GM18502 (cell line): ENCODE data around the gene RAB6B.

Experiments used
- ATAC-seq: cut with Tn5 transposase; IDR thresholded peaks from one replicate; pipeline ENCODE4 v1.9.1; 2021; ENCODE audit warnings: mild to moderate bottlenecking; ENCODE audit not compliant: unreplicated experiment, poor library complexity

The RAB6B gene

DNA sequence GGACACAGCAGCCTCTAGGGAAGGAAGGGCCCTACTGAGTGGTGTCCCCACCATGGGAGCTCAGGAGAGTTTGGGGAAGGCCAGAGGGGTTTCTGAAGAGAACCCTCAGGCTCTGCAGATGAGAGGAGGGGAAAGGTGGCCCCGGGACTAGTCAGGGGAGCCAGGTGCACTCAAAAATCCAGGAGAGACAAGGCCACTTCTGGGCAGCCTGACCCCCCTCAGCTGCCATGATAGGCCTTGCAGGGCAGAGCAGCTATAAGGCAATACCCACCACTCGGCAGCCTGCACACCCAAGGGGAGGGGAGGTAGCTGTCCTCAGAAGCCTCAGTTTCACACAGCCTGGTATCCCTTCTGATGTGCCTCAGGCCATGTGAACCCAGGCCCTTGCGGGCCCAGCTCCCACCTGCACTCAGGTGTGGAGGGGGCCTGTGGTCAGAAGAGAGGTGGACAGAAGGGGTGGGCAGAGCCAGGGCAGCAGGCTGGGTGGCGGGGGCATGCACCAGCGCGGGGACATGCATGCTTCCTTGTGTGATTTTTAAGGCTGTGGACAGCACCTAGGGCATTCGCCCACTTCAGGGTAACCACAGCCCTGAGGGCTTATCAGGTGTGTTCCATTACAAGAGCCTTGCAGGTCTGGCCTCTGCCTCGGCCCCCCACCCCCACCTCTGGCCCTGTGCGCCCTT is 55.5 kb downstream of the RAB6B start:
- ATAC-seq, result no peak

DNA sequence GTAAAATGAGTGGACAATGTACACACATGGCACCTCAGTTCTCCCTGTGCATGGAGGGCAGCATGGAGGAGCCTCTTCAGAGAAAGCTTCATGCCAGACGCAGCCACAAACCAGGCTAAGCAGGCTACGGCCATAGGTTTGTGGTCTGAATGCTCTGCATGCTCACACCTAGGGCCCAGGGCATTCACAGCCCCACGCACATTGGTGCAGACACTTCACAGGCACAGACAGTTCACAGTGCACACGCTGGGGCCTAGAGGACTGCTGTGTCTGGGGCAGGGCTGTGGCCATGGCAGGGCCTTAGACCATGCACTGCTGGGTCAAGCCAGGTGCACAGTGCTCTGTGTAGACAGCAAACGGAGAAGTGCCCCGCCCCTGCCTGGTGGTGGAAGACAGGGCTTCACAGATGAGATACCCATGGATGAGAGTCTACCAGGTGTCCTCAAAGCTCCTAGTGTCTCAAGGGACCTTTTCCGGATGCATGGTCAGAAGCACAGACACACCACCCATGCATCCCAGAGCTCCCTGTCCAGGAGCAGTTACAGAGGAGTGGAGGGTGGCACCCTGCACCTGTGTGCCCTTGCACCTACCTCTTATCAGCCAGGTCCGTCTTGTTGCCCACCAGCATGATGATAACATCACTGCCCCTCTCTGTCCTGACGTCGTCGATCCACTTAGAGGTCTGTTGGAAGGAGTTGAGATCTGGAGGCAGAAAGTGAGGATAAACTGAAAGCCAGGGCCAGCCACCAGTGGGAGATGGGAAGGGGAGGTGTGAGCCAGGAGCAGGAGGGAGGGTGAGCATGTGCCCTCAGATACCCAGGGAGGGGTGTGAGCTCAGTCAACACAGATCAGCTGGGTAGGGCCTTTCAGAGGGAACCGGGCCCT is 56.5 kb downstream of the RAB6B start:
- ATAC-seq, result no peak

GRCh38 chr3:133838296-133838789 is 57.3 kb downstream of the RAB6B start:
- no peak for ATAC-seq

DNA sequence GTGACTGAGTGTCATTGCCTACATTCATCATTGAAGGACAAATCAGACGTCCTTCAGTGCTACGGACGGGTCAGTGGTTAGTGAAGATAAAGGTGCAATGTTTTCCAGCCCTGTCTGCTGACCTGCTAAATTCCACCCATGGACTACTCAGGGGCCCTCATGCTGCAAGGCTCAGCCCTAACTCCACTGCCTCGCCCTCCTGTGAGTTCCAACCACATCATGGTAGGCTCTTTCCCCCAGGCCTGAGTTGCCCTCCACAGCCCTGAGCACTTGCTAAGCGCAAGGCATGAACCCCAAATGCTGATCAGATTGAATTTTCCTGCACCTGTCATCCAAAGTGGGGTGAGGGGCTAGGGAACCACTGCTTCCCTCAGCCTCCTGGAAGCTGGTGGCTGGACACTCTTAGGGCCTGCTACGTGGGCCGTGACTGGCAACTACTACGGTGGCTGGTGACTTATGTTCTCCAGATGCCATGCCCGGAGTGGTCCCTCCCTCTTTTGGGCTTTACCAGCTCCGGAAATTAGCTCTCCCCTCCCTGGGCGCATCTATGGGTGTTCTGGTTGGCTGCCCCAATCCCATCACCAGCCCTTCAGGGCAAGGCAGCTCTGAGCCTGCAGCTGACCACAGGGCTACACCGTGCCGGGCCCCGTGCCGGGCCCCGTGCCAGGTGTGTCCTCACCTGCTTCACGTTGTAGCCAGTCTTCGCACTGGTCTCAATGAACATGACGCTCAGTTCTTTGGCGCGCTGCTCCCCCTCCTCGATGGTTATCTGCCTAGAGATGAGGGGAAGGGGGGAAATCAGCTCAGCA is 58.0 kb downstream of the RAB6B start:
- no peak for ATAC-seq

DNA sequence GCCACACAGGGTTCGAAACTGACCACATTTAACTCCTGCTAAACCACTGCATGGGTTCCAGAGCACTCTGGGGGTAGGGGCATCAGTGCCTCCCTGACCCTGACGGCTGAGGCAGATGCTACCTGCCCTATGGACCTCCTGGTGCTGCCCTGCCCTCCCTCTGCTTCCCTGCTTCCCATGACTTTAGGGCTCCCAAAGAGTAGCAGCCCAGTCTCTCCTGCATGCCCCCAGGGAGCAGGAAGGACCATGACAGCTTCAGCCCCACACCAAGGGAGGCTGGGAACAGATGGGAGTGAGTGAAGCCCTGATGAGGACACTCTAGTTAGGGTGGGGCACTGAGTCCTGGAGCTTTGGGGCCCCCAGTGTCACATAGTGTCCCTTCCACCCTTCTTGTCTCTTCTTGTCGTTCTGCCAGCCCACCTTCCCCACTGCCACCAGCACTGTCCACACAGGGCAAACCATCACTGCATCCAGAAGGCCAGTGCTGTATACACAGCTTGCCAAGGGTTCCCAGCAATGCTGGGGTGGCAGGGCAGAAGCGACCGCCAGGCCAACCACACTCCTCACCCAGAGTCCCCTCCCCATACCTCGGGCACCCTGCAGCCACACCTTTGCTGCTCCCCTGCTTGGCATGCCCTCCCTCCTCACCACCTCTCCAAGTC is 59.1 kb downstream of the RAB6B start:
- no peak for ATAC-seq

GRCh38 chr3:133835961-133836360 is 59.7 kb downstream of the RAB6B start:
- ATAC-seq, result no peak

DNA sequence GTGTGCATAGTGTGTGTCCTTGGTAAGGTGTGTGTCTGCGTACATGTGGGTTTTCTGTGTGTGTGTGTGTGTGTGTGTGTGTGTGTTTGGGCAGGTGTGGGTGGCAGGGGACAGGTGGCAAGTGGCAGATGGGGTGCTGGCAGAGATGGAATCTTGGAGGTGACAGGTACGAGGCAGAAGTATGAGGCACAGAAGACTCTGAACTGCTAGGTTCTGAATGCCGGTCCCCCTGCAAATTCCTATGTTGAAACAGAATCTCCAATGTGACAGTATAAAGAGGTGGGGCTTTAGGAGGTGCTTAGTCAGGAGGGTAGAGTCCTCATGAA is 60.3 kb downstream of the RAB6B start:
- no peak for ATAC-seq

DNA sequence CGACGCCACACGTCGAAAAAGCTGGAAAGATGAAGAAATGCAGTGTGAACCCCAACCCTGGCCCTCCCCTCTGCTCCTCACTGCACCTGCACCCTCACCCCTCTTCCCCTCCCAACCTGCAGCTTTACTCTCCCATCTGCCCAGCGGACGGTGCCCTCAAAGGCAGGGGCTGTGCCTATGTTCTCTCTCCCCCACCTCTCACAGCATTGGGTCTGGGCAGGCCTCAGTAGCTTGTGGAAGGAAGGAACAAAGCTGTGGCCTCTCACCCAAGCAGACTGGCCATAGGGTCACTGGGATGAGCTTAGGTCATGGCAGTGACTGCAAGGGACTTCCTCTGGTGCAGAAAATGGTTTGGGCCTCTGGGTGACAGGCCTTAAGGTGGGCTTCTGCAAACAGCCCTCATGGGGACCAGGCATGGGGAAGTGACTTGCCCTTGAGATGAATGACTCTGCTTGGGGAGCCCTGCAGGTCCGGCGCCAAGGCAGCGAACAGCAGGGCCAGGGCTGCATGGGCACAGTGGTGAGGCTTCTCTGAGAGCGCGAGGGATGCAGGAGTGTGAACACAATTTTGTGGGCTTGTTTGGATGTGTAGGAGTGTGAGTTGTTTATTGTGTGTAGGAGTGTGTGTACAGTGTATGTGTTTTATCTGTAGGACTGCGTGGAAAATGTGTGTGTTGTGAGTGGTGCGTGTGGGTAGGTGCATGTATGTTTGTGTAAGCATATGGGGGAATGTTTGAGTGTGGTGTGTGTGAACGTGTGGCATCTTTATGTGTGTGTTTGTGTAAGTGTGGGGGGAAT is 60.9 kb downstream of the RAB6B start:
- ATAC-seq, result no peak

DNA sequence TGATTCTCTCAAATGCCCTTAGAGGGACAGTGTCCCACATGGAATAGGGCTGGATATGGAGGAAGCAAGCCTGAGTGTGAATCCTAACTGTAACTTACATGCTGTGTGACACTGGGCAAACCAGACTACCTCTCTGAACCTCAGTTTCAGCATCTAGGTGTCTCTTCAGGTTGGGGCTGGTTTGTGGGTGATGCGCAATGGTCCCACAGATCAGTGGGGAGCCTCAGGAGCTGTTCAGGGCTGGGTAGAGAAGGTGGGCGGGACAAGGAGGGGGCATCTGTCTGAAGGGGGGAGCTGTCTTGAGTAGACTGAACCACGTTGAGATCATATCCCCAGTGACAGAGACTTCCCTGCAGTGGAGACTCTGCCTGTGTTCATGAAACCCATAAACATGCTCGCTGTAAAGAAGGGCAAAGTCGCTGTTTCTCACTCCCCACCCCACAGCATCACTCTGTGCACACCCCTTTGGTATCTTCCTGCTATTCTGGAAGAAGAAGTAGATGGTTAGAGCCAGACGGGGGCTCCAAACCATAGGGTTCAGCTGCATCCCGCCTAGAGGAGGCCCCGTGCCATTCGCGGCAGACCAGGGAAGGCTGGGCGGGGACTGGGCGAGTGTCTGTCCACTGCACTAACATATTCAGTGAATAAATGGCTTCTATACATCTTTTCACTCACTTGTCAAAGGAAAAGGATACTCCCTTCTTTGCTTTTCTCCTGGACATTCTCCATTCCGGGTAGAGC is 61.6 kb downstream of the RAB6B start:
- no peak for ATAC-seq

GRCh38 chr3:133833267-133833666 is 62.4 kb downstream of the RAB6B start:
- ATAC-seq, result no peak

DNA sequence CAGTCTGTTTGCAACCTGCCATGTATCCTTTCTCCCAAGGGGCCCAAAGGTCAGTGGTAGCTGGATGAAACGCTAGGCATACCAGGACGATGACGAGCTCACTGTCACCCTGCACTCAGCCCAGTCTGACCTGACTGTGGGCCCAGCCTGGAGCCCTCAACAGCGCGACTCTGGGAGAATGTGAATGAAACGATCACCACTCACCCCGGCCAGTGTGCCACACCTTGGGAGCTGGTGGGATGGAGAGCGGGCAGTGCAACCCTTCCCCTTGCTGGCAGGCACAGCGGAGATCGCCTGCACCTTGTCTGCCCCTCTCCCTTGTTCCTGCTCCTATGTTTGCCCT is 62.9 kb downstream of the RAB6B start:
- no peak for ATAC-seq

GRCh38 chr3:133831966-133832801 is 63.5 kb downstream of the RAB6B start:
- ATAC-seq, result no peak

DNA sequence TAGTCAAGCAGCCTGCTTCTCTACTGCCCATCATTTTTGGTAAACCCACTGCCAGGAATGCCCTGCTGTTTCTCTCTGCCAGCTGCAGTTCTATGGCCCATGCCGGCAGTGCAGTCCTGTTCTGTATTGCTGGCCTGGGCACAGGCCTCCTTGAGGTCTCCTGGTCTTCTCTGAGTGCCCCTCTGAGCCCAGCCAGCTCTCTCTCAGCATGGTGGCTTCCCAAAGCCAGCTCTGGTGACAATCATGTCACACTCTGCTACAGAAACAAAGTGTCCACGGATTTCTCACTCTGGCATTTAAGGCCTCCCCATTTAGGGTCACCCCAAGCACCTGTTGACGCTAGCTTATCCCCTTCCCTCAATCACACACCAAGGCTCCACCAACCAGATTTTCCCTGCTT is 65.6 kb downstream of the RAB6B start:
- ATAC-seq, result no peak

DNA sequence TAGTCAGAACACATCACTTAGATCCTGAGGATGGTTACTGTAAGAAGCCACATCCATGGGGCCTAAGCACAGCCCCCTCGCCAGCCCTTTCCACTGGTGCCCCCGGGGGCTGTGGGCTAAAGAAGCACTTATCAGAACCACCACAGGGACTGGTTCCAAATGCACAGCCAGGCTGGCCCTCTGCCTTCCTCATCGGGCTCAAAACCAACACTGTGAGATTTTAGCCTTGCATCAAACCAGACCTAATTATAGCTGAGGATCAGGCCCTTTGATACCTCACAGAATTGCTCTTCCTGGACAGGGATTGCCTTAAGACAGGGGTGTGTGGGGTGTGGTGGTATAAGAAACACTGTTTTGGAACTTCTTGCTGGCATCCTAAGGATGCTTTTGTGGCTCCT is 66.4 kb downstream of the RAB6B start:
- ATAC-seq, result no peak

GRCh38 chr3:133828576-133829309 is 66.9 kb downstream of the RAB6B start:
- ATAC-seq, result no peak

DNA sequence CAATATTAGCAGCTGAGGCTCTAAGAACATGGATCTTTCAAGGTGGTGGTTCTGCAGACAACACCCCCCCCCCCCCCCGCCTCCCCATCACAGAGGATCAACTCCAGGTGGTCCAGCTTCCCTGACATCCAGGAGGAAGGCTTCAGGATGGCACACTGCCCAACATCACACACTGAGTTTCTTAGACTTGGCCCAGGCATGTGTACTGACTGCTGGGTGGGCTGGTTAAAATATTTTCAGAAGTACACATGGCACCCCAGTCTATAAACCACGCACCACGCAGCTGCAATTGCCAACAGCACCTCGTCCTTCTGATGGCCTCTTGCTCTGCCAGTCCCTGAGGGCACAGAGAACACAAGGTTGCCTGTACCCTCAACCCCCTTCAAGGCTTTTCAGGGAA is 68.0 kb downstream of the RAB6B start:
- no peak for ATAC-seq

- ATAC-seq, result no peak
These were observed 68.5 kb downstream of the RAB6B start for GRCh38 chr3:133827136-133827535.
